HL-60 (cell line): ENCODE data around the gene TRERF1.

ENCODE experiments used
- DNase-seq, 2 experiments: peaks; one replicate each; pipeline ENCODE4 v3.0.0-alpha.2; 2010 to 2020; ENCODE audit warnings: low read depth in 1 of 2, low spot score in 1 of 2
- H3K27ac ChIP-seq: fragments of 250-450 bp; sonication (Bioruptor Pico); replicated peaks from 2 replicates; pipeline ENCODE4 v1.5.1; 2020; ENCODE audit warnings: mild to moderate bottlenecking, moderate library complexity
- H3K27me3 ChIP-seq: fragments of 250-450 bp; sonication (Bioruptor Pico); 2 replicates; pipeline ENCODE4 v1.5.1; 2021; ENCODE audit warnings: mild to moderate bottlenecking, moderate library complexity; ENCODE audit not compliant: insufficient read depth, poor library complexity, severe bottlenecking
- H3K4me3 ChIP-seq: replicated peaks from 2 replicates; pipeline ENCODE4 v1.5.1; 2011; ENCODE audit warnings: mild to moderate bottlenecking, control low read depth, low read length; ENCODE audit not compliant: insufficient read depth
- CTCF ChIP-seq: IDR thresholded peaks from one replicate; pipeline ENCODE4 v1.5.1; 2011; ENCODE audit warnings: low read length, control low read depth, inconsistent platforms; ENCODE audit not compliant: insufficient read depth
- GABPA ChIP-seq: IDR thresholded peaks from 2 replicates; pipeline ENCODE4 v1.6.1; 2012; ENCODE audit warnings: low read depth
- POLR2AphosphoS5 ChIP-seq: IDR thresholded peaks from 2 replicates; pipeline ENCODE4 v1.6.1; 2012; ENCODE audit warnings: low read depth
- SPI1 ChIP-seq: IDR thresholded peaks from 2 replicates; pipeline ENCODE4 v1.6.1; 2012; ENCODE audit warnings: low read depth, mild to moderate bottlenecking, borderline replicate concordance
- TF ChIP-seq, protein P1 (sequence below): IDR thresholded peaks from 2 replicates; pipeline ENCODE4 v1.6.1; 2012; ENCODE audit warnings: low read depth; ENCODE audit not compliant: insufficient replicate concordance

TRERF1 gene

GRCh38 chr6:42296614-42297013 lies 155.1 kb downstream of the TRERF1 start:
- TF ChIP-seq POLR2AphosphoS5 (no peak), CTCF (no peak), GABPA (no peak), SPI1 (no peak)
- TF ChIP-seq, protein P1, sequence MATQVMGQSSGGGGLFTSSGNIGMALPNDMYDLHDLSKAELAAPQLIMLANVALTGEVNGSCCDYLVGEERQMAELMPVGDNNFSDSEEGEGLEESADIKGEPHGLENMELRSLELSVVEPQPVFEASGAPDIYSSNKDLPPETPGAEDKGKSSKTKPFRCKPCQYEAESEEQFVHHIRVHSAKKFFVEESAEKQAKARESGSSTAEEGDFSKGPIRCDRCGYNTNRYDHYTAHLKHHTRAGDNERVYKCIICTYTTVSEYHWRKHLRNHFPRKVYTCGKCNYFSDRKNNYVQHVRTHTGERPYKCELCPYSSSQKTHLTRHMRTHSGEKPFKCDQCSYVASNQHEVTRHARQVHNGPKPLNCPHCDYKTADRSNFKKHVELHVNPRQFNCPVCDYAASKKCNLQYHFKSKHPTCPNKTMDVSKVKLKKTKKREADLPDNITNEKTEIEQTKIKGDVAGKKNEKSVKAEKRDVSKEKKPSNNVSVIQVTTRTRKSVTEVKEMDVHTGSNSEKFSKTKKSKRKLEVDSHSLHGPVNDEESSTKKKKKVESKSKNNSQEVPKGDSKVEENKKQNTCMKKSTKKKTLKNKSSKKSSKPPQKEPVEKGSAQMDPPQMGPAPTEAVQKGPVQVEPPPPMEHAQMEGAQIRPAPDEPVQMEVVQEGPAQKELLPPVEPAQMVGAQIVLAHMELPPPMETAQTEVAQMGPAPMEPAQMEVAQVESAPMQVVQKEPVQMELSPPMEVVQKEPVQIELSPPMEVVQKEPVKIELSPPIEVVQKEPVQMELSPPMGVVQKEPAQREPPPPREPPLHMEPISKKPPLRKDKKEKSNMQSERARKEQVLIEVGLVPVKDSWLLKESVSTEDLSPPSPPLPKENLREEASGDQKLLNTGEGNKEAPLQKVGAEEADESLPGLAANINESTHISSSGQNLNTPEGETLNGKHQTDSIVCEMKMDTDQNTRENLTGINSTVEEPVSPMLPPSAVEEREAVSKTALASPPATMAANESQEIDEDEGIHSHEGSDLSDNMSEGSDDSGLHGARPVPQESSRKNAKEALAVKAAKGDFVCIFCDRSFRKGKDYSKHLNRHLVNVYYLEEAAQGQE, result no peak
- DNase-seq, result no peak

GRCh38 chr6:42295677-42296076 lies 156.0 kb downstream of the TRERF1 start:
- TF ChIP-seq GABPA, result no peak
- TF ChIP-seq CTCF, result no peak
- no peak for TF ChIP-seq POLR2AphosphoS5
- no peak for TF ChIP-seq SPI1
- TF ChIP-seq, protein P1, result no peak
- no peak overlapping the region for H3K27ac ChIP-seq
- no peaks in the 10 kb centered on the region for H3K27me3 ChIP-seq
- DNase-seq, result no peak
- H3K4me3 ChIP-seq, result no peak overlapping the region

More at GRCh38 chr6:42296614-42297013, 155.1 kb downstream of the TRERF1 start:
- no peak overlapping the region for H3K4me3 ChIP-seq
- no peaks in the 10 kb centered on the region for H3K27me3 ChIP-seq
- H3K27ac ChIP-seq, result no peak overlapping the region

GRCh38 chr6:42295181-42295580 lies 156.5 kb downstream of the TRERF1 start:
- H3K27me3 ChIP-seq, result no peaks in the 10 kb centered on the region
- no peak for DNase-seq

More at GRCh38 chr6:42295181-42295580, 156.5 kb downstream of the TRERF1 start:
- H3K4me3 ChIP-seq, result no peak overlapping the region
- TF ChIP-seq SPI1, result no peak
- TF ChIP-seq POLR2AphosphoS5, result no peak
- no peak for TF ChIP-seq GABPA
- no peak for TF ChIP-seq CTCF
- TF ChIP-seq, protein P1, result no peak
- no peak overlapping the region for H3K27ac ChIP-seq
